Activated T-cell treated with anti-CD3 and anti-CD28 coated beads for 4 hours (primary cell): Measurements from ENCODE around the gene PIKFYVE.
"Not testable (repeated sequence)": the region's sequence is repeated elsewhere in the genome, so short reads cannot be mapped to it uniquely, and the experiment has no call there.

Source experiments
- DNase-seq: peaks from one replicate; pipeline ENCODE4 v3.0.0-alpha.2; 2020

The PIKFYVE gene

DNA sequence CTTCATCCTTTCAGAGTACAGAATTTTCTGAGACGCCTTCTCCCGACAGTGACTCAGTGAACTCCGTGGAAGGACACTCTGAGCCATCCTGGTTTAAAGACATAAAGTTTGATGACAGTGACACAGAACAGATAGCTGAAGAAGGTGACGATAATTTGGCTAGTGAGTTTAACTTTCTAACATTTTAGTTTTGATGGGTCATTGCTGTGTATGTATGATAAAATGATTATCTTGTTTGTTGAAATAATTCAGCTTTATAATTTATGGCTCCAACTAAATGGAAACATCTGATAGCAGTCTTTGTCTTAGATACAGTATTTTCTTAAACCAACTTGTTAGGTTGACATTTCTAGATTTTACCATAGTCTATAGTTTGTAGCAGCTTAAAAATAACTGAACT is 38.1 kb downstream of the PIKFYVE start:
- DNase-seq = no peak

GRCh38 chr2:208304695-208305094 is 38.6 kb downstream of the PIKFYVE start:
- no peak for DNase-seq

DNA sequence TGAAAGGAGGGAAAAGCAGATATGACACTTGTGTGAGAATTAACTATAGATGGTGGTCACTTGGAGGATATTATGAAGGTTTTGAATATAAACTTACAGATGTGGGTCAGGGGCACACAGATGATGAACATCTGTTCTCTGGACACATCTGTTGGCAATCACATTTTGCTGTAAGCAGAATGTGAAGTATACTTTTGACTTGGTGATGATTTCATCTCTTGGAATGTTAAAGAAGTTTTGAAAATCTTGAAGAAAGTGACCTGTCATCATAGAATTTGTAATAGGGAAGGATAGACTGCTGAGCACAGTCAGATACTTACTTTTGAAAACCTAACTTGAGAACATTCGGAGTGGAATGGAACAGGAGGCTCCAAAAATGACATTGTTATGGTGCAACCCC is 40.2 kb downstream of the PIKFYVE start:
- no peak for DNase-seq

DNA sequence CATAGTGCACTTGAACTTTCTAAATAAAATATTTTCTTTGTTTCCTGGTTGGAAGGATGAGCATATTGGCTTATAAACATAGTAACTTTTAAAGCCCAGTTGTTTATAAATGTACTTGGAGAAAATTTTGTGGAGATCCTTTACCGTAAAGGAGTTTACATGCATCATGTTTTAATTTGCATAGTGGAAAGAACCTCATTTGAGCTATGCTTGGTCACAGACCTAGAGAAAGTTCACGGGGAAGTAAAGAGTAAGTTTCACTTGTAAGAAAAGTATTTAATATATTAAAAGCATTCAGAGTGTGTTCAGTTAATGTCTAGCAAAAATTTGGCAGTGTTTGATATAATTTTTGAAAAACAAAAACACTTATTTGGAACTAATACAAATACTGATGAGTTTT is 45.3 kb downstream of the PIKFYVE start:
- no peak for DNase-seq

GRCh38 chr2:208311954-208312353 is 45.9 kb downstream of the PIKFYVE start:
- DNase-seq = no peak

GRCh38 chr2:208315081-208315788 is 49.2 kb downstream of the PIKFYVE start:
- DNase-seq = no peak

DNA sequence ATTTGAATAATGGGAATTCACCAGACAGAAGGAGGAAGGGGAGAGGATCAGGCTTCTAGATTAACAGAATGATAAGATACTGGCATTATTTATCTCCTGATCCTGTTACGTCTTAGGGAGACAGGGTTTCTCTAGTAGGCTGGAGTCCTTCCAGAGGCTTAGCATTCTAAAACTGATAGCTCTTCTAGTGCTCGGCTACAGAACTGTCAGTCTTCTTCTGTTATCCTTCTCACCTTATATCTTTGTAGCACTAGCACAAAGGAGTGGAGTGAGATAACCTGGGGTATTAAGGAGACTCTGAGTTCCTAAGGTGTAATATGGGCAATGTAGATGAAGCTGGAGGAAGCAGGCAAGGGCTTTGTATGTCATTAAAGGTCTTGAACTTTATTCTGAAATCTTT is 52.1 kb downstream of the PIKFYVE start:
- no peak for DNase-seq

- DNase-seq = no peak
Measured at GRCh38 chr2:208319391-208319790, 53.3 kb downstream of the PIKFYVE start.

GRCh38 chr2:208320686-208321085 is 54.6 kb downstream of the PIKFYVE start:
- DNase-seq = no peak

GRCh38 chr2:208326016-208326415 is 60.0 kb downstream of the PIKFYVE start:
- no peak for DNase-seq

DNA sequence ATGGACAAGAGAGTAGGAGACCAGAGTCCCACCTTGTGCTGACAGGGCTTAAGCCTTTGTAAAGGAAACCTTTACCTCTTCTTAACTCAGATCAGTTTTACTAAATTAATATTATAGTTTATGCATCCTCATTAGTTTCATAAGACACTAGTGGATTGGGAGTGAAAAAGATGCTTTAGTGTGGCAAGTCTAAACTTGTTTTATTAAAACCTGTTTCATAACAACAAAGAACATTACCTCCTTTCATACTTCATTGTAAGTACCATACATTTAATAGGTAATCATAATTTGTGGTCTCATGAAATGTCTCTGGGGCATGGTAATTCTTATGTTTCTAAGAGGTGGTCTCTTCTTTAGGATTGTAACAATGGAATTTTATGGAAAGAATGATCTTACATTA is 63.4 kb downstream of the PIKFYVE start:
- no peak for DNase-seq

DNA sequence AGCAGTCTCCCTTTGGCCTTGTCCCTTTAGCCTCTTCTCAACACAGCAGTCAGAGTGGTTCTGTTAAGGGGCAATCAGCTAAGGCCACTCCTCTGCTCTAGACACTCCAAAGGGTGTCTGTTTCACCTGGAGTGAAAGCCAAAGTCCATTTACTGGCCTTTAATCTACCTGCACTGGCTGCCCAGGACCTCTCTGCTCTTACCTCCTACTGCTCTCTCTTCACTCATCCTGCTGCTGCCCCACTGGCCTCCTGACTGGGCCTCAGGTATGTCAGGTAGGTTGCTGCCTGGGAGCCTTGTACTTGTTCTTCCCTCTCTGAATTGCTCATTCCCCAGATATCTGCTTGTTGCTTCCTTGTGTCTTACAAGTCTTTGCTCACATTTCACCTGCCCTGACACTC is 68.2 kb downstream of the PIKFYVE start:
- no peak for DNase-seq

DNA sequence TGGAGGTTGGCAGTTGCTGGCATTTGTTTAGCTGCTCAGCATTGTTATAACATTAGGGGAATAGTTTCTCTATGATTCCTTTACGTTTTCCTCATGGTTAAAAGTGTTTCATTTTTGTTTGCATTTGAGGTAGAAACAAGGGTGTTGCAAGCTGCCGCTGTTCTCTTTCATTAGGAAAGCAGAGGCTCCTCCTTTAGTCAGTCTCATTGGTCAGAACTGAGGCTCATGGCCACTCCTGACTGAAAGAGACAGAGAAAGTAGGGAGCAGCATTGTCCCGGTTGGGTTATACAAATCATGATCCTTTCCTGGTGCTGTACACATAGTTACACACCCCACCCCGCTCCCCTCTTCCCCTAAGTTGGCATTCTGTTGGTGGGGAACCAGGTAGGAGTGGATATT is 80.7 kb downstream of the PIKFYVE start:
- no peak for DNase-seq

DNA sequence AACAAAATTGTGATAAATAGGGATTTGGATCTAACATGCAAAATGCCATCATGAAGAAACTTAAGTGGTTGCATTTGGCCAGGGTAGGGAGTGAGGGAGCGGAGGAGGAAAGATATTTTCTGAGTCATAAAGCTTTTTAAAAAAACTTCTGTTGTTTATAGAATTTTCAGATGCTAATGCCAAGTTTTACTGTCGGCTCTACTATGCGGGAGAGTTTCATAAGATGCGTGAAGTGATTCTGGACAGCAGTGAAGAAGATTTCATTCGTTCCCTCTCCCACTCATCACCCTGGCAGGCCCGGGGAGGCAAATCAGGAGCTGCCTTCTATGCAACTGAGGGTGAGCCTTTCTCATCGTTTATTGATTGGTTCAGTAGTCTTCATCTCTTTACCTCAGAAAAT is 84.6 kb downstream of the PIKFYVE start:
- no peak for DNase-seq

DNA sequence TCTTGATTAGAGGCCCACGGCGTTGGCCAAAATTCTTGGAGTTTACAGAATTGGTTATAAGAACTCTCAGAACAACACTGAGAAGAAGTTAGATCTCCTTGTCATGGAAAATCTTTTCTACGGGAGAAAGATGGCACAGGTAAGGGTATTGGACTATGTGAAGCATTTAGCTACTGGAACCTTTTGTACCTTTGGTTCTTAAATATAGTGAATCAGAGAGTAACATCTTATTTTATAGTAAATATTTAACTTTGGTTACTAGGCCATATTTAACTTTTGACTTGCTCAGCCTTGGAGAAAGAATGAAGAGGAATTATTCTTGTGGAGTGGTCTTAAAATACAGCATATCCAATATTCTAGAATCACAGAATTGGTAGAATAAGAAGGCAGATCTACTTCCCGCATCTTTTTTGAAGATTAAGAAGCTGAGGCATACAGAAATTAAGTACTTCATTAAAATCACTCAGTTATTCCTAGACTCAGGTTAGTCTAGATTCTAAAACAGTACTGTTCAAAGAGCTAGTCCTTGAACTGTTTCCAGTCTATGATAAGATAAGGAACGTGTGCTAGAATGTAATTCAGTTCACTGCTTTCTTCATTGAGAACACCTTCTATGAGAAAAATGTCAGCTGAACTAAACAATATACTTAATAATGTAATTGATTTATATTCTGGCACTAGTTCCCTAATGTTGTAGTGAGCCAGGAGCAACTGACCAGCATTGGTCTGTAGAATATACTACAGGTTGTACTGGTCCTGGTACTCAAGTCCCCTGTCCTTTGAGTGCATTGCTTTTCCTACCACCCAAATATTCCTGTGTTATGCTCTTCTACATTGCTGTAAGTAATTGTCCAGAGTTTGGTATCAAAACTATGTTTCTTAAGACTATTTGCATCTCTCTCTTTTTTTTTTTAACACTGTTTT is 86.9 kb downstream of the PIKFYVE start:
- no peak for DNase-seq

DNA sequence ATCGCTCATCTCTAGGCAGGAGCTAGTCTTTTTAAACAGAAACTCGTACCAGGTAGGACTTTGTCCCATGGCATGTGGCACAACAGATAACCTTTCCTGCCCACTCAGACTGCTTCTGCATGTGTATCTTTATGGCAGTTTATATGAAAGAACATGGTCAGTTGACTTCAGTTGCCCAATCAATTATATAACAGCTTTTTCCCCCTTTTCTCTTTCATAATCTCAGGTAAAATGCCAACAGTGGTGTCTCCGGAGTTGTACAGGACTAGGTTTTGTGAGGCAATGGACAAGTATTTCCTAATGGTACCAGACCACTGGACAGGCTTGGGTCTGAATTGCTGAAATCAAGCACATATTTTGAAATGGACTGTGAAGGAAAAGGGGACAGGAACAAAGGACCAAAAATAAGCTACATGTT is 88.9 kb downstream of the PIKFYVE start:
- DNase-seq = no peak

DNA sequence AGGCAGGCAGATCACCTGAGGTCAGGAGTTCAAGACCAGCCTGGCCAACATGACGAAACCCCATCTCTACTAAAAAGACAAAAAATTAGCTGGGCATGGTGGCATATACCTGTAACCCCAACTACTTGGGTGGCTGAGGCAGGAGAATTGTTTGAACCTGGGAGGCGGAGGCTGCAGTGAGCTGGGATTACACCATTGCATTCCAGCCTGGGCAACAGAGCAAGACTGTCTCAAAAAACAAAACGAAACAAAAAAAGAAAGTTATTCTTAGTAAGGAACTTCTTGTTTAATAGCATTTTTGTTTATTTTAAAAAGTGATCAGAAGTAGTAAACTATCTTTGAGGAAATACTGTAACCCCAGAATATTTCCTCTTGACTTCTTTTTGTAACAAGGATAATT is 90.4 kb downstream of the PIKFYVE start:
- not testable (repeated sequence) for DNase-seq

- no peak for DNase-seq
Measured at GRCh38 chr2:208356846-208357574, 91.0 kb downstream of the PIKFYVE start.

DNA sequence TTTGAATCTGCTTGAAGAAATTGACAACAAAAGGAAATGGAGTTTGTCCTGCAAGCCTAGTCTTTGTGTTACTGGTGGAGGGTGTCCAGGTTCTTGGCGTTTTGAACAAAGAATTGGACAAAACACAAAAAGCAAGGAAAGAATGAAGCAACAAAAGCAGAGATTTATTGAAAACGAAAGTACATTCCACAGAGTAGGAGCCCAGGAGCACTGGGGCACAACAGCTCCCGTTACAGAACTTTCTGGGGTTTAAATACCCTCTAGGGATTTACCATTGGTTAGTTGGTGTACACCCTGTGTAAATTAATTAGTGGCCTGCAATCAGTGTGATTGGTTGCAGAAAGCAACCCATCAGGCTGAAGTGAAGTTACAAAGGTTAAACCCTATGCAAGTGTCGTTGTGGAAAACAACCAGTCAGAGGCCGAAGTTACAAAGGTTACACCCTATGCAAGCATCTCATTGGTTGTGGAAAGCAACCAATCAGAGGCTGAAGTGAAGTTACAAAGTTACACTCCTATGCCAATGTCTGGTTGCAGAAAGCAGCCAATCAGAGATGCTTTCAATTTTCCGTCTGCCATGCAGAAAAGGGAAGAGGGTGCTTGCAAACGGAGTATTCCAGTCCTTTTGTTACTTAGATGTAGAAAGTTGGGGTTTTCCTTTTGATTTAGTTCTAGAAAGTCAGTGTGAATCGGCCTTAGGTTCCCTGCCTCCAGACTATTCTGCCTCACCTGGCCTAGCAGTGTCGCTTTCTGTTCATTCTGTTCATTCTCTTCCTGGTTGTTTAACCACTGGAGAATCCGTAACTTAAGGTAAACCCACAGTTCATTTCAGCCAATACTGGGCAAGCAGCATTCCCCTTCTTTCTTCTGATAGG is 92.9 kb downstream of the PIKFYVE start:
- DNase-seq = no peak

DNA sequence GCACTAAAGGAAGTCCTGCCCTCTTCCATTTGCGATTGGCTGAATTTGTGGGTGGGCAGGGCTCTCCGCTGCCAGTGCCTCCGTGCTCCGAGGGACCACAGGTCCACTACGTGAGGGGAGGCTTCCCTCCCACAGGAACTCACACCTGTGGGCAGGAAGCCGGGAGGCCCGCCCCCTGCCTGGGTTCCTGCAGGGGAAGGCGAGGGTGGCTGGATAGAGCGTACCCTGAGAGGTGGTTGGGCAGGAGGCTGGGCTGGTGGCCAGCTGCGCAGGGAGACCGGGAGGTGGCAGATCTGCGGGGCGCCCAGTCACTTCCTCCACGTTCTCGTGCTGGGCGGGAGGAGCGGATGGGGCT is 93.6 kb downstream of the PIKFYVE start:
- DNase-seq = no peak

GRCh38 chr2:208360259-208361076 is 94.4 kb downstream of the PIKFYVE start:
- DNase-seq = no peak

DNA sequence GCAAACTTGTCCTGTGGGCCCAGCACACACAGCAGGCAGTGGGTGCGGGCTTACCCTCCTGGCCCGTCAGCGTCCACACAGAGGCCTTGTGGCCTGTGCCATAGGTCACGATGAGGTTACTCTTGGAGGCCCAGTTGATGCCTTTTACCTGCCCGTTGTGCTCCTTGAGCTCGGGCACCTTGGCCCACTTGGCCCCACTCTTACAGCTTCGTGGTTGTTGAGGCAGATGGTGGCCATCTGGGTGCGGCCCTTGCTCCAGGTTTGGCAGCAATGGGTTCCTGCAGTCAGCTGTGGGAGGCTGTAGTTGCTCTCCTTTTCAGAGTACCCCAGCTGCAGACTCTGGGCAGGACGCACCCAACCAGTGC is 95.0 kb downstream of the PIKFYVE start:
- no peak for DNase-seq
